Tibial nerve (tissue), 4 donors: ENCODE data around the gene UBN2.

ENCODE experiments used
- CTCF ChIP-seq, 5 experiments: fragments of 200-600 bp in 3 of 5; fragments of 450-650 bp in 2 of 5; sonication (generic) in 3 of 5; IDR thresholded peaks; one replicate each; pipeline ENCODE4 v1.5.1; 2016 to 2019; ENCODE audit warnings: antibody characterized with exemption in 5 of 5, mild to moderate bottlenecking in 3 of 5, moderate library complexity in 2 of 5
- EP300 ChIP-seq, 2 donors: sonication (generic); formaldehyde crosslinking; IDR thresholded peaks; one replicate each; pipeline ENCODE4 v1.6.1; 2017; ENCODE audit warnings: antibody characterized with exemption in 2 of 2, mild to moderate bottlenecking in 1 of 2
- POLR2A ChIP-seq, 2 donors: fragments of 450-650 bp; IDR thresholded peaks; one replicate each; pipeline ENCODE4 v1.6.1; 2017; ENCODE audit warnings: antibody characterized with exemption in 2 of 2, mild to moderate bottlenecking in 2 of 2, moderate library complexity in 2 of 2

- TF ChIP-seq CTCF (IDR thresholded peaks at IDR 0.05) = no peak
- TF ChIP-seq EP300 (IDR thresholded peaks at IDR 0.05) = no peak
- TF ChIP-seq POLR2A (IDR thresholded peaks at IDR 0.05) = no peak
Observed at GRCh38 chr7:139252451-139252850, 21.4 kb downstream of the UBN2 start.
